DLD1 (cell line): ENCODE measurements around the gene TPO.
"Not testable (repeated sequence)": the region's sequence is repeated elsewhere in the genome, so short reads cannot be mapped to it uniquely, and the experiment has no call there.

Experiments used
- in situ Hi-C: cut with HindIII; loops from 2 replicates; pipeline ENCODE4 v1.10.0; 2017; ENCODE audit warnings: low sequenced_read_pairs

Gene TPO

DNA sequence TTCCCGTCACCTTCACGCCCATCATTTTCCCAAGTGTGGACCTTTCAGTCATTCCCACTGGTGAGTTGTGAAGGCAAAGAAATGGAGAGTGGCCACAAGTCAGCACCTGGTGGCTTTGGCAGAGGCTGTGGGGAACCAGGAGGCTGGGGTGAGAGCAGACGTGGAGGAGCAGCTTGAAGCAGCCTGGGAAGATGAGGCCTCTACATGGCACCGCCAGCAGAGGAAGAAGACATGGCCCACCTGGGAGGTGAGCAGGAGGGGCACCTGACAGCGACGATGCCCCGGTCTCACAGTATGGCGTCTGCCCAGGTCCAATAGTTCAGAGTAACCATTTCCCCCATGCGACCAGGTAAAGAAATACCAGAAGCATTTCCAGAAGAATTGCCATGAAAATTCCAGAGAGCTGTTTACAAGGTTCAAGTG is 69.0 kb downstream of the TPO start:
- in situ Hi-C loops, result no loop called here

DNA sequence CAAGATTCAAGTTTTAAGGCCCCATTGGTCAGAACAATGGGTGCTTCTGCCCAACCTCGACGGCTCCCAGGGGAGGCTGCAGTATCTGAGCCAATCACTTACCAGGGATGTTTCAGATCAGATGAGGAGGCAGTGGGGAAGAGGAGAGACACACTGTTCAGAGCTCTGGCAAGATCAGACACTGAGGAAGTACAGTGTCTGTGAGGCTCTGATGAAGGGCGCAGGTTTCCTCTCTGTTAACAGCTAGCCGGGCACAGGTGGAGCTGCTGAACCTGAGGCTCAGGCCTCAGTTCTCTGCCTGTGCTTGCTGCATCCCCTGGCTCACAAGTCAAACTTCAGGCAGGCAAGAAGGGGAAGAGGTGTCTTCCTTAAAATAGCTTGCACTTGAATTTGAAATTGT is 69.7 kb downstream of the TPO start:
- in situ Hi-C loops, result no loop called here

DNA sequence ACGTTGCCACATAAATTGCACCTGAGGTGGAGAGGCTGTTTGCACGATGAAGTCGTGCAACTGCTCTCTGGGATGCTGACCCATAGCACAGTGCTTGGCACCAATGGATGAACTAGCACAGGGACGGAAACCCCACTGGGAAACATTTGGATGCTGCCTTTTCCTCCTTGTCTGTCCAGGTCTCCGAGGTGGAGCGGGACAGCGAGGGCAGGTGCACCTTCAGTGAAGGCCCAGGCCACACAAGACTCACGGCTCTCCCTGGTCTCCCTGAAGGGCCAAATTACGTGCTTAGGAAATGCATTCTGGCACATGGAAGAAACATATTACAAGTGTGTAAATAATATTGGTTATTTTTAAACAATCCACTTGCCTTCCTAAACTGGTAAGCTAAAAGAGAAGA is 70.3 kb downstream of the TPO start:
- in situ Hi-C loops, result no loop called here

DNA sequence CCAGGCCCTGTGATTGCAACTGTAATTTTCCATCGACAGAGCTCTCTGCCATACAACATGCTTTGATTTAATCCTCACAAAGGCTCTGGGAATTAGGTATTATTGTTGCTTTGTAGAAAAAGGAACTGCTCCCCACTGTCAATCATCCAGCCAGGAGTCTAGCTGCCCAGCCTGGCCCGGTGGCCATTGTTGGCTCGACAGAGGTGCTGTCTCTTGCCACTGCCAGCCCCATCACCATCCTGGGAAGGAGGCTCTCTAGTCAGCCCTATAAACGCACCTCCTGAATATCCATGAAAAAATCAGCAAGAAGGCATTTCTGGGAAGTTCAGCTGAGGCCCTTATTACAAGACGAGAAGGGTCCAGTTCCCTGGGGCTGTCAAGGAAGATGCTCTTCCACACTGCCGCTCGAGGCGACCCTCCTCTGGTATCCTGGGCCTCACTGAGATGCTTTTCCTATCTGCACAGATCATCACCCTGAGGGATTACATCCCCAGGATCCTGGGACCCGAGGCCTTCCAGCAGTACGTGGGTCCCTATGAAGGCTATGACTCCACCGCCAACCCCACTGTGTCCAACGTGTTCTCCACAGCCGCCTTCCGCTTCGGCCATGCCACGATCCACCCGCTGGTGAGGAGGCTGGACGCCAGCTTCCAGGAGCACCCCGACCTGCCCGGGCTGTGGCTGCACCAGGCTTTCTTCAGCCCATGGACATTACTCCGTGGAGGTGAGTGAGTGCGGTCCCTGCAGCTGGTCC is 71.0 kb downstream of the TPO start:
- in situ Hi-C loops, result no loop called here

DNA sequence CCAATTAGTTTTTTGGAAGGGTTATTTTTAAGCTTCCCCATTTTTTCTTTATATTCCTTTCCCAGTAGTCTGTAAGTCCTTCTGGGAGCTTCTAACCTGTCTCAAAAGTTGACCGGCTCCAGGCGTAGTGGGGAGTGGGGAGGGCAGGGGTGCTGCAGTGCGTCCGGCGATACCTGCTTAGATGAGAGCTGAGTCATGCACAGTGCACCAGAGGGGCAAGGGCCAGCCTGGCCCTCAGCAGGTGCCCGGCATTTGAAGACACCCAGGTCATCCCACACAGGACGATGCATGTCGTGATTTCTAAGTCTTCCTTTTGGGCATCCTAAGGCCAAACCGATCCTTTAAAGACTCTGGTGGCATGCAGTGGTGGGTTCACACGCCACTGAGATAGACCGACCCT is 73.4 kb downstream of the TPO start:
- in situ Hi-C loops, result no loop called here

DNA sequence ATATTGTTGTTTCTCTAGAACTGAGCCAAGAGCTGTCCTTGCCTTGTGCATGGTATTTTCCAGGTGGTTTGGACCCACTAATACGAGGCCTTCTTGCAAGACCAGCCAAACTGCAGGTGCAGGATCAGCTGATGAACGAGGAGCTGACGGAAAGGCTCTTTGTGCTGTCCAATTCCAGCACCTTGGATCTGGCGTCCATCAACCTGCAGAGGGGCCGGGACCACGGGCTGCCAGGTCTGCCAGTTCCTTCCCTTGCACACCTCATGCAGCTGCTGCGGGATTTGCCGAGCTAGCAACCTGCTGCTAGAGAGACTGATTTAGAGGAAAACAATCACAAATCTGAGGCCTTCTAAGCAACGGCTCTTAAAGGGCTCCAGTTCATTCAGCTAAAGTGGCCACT is 74.5 kb downstream of the TPO start:
- in situ Hi-C loops, result no loop called here

DNA sequence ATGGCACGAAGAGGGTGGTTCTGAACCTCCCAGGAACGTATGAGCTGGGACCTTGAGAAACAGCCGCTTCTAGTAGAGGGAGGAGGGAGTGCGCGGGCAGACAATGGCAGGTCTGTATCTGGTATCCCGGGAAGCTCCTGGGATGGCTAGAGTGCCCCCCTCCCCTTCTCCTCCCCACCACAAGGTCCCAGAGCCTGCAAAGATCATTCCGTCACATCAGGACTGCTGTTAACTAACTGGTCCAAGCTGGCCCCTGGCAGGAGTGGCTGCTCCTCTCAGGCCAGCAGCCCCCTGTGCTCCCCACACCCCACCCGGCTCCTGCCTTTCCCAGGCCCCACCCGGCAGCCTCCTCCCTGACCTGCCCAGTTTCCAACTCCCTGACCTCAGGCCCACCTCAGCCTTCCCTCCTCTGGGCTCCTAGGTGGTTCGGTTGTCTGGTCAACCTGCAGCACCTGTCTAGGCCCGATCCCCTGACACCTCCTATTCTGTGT is 75.0 kb downstream of the TPO start:
- in situ Hi-C loops, result no loop called here

DNA sequence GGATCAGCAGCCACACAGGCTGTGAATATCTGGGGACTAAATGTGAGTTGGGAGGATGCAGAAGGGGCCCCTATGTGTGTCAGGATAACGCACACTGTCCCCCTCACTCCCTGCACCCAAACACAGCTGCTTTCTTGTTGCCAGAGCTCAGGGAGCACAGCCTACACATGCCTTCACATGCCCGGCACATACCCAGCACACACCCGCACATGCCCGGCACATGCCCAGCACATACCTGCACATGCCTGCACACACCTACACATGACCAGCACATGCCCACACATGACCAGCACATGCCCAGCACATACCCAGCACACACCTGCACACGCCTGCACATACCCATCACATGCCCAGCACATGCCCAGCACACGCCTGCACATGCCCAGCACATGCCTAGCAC is 75.6 kb downstream of the TPO start:
- in situ Hi-C loops, result no loop called here

DNA sequence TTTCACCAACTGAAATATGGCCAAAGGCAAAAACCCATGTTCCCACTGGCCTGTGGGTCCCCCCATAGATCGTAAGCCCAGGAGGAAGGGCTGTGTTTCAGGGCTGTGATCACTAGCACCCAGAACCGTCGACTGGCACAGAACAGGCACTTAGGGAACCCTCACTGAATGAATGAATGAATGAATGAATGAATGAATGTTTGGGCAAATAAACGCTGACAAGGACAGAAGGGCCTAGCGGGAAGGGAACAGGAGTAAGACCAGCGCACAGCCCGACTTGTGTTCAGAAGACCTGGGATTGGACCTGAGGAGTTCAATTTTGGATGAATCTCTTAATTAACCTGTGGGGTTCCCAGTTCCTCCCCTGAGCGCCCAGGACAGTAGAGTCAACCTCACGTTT is 76.2 kb downstream of the TPO start:
- in situ Hi-C loops, result no loop called here

DNA sequence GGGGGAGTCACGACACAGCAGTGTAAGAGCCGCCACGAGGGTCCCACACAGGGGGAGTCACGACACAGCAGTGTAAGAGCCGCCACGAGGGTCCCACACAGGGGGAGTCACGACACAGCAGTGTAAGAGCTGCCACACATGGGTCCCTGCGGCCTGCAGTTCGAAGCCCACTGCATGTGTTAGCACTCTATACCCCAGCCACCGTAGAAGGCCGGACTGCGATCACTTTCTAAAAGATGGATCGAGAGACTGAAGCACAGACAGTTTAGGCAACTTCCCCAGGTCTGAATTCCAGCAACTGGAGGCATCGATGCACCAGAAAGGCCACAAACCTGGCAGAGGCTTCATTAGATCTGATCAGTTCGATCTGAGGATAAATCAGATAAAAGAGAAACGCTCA is 77.1 kb downstream of the TPO start:
- in situ Hi-C loops, result not testable (repeated sequence)

DNA sequence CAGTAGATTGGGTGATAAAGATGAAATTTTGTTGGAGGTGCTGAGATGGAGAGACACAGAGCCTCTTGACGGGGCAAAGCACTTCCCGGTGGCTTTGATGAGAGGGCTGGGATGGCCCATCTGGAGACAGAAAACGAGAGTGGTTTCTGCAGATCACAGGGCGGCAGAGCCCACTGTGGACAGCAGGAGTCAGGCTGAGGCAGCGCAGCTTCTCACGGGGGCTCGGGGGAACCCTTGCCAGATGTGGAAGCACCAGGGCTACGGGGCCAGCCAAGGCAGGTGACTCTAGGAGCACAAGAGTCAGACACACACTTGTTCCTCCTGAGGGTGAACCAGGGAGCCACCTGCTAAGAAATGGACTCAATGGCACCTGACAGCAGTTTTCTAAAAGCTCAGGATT is 78.5 kb downstream of the TPO start:
- in situ Hi-C loops, result no loop called here

DNA sequence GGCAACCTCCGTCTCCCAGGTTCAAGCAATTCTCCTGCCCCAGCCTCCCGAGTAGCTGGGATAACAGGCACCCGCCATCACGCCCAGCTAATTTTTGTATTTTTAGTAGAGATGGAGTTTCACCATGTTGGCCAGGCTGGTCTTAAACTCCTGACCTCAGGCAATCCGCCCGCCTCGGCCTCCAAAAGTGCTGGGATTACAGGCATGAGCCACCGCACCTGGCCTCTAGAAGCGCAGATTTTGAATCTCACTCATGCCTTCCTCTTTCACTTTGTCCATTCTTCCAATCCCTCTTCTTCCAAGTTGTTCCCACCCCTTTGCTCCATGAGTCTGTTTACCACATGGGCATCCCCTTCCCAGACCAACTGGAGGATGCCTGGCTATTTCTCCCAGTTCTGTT is 79.0 kb downstream of the TPO start:
- in situ Hi-C loops, result not testable (repeated sequence)

DNA sequence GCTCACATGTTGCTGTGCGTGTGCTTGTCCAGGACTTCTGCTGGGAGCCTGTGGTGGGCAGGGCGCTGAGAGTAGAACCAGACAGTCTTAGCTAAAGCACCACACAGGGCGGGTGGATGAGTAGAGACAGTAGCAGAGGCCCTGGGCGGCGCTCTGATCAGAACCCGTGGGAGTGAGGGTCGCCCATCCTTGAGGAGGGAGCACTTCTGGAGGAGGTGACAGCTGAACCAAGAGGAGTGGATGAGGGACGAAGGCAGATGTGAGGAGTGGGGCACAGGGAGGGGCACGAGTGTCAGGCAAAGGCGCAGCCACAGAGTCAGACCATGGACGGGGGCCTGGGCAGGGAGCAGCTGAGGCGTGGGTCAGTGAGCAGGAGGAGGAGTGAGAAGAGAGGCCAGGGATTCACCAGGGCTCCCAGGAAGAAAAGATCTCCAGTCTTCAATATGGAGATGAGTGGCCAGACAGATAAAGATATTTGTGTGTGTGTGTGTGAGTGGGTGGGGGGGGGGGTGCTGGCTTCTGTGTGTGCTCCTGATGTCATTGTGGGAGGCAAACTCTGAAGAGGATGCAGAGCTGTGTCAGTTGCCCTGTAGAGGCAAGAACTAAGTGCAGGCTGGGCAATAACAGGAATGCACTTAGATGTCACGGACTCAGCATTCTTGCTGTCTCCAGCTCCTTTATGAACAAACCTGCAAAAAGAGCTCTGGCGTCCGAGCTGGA is 79.6 kb downstream of the TPO start:
- in situ Hi-C loops, result no loop called here

DNA sequence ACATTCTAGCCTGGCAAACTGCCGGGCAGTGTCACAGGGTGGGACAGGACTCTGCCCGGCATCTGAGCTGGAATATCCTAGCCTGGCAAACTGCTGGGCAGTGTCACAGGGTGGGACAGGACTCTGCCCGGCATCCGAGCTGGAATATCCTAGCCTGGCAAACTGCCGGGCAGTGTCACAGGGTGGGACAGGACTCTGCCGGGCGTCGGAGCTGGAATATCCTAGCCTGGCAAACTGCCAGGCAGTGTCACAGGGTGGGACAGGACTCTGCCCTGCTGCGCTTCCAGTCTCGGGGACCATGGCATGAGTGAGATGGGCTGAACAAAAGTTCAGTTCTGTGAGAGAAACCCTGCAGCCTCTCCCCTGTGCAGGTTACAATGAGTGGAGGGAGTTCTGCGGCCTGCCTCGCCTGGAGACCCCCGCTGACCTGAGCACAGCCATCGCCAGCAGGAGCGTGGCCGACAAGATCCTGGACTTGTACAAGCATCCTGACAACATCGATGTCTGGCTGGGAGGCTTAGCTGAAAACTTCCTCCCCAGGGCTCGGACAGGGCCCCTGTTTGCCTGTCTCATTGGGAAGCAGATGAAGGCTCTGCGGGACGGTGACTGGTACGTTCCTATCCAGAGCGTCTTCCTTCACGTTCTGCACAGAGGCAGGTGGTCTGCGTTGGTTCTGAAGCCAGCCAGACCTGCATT is 80.3 kb downstream of the TPO start:
- in situ Hi-C loops, result no loop called here

DNA sequence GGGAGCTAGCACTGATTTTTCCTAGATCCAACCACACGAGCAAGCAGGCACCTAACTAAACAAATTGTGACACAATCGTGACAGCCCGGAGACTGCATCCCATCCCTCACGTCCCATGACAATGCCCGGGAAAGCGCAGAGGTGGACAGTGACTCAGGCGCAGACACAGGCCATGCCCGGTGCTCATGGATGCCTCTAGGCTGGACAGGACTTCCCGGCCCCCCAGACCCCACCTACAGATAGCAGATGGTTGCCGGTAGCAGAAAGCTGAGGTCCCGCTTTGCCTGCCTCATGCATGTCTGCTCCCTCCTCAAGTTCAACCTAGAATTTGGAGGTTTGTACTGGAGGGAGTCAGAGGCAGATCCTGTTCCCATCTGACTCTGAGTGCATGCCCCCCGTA is 81.0 kb downstream of the TPO start:
- in situ Hi-C loops, result no loop called here

DNA sequence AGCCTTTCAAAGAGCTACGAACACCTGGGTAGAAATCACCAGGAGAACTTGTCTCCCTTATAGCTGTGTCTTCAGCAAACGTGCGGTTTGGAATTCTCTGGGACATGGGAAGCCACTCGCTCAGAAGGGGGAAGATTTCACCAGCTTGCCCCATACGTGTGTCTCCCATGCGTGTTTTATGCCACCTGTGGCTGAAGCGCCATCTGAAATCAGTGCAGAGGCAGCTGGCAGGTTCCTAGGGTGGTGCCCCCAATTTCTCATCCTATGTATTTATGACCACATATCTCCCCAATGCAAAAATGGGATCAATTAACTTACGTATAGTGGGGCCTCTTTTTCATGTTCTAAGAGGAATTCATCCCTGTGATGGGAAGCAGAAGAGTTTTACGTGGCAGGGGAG is 81.6 kb downstream of the TPO start:
- in situ Hi-C loops, result no loop called here

DNA sequence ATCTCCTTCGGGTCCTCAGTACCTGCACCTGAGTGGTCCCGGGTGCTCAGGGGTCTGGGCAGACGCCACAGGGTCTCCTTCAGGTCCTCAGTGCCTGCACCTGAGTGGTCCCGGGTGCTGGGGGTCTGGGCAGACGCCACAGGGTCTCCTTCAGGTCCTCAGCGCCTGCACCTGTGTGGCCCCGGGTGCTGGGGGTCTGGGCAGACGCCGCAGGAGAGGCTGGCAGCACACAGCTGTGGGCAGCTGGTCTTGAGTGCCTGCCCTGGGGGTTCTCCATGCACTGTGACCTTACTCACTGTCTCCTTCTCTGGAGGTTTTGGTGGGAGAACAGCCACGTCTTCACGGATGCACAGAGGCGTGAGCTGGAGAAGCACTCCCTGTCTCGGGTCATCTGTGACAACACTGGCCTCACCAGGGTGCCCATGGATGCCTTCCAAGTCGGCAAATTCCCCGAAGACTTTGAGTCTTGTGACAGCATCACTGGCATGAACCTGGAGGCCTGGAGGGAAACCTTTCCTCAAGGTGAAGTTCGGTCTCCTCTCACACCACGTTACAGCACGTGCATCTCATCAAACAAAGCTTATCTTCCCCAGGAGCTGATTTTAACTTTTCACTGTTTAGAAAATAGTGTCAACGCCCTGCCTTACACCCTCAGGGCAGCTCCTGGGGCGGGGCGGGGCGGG is 82.6 kb downstream of the TPO start:
- in situ Hi-C loops, result no loop called here

DNA sequence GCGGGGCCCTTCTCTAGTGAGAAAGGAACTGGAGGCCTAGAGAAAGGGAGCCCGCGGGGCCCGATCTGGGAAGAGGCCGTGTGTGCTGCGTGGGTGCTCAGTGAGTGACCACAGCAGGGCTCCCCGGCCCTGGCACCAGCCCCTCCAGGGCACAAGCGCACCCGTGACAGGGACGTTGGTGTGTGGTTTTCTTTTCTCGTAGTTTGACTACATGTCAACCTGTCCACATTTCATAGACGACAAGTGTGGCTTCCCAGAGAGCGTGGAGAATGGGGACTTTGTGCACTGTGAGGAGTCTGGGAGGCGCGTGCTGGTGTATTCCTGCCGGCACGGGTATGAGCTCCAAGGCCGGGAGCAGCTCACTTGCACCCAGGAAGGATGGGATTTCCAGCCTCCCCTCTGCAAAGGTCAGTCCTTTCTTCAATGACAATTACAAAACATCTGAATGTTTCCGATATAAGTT is 83.1 kb downstream of the TPO start:
- in situ Hi-C loops, result no loop called here

DNA sequence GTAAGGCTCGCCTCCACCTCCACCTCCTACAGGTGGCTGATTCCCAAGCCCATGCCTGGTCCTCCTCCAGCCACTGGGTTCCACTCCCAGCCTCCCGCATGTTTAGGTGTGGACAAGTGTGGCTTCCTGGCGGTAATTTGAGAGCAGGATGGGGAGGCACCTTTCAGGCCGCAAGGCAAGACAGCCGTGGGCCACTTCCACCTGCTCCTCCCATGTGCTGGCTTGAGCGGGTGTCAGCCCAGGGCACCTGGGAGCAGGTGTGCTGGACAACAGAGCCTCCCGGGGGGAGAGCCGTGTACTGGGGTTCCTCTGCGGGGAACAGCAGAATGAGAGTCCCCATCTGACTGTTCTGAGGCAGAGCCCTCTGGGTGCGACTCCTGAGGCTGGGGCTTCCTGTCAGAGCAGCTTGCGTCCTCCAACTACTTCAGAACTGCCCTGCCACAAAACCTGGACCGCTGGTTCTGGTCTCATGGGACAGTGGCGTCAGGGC is 83.9 kb downstream of the TPO start:
- in situ Hi-C loops, result no loop called here

DNA sequence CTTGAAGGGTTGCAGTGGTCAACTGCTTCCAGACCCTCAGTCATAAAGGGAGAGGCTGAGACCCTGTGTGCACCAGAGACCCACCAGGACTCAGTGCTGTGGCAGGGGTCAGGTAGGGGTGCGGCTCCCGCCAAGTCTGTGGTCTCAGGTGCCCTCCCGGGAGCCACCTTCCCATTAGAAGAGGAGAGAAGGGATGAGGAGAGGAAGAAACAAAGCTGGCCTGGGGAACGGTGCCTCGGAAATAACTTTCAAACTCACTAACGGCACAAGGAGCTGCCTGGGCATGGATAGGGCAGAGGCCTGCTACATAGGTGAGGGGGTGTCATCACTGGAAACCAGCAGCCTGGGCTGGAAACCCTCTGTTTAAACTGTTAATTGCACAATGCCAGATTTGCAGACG is 84.9 kb downstream of the TPO start:
- in situ Hi-C loops, result no loop called here
